ENCODE results near the gene ACSM3. TPM values are rescaled to one million over a fixed set of nuclear protein-coding genes. Genes with fewer than 3 reads are reported as not detected.

The ACSM3 gene
- total and polyA plus RNA-seq, 7 donors, result 0.13 to 6.5 (median 0.56) TPM

DNA sequence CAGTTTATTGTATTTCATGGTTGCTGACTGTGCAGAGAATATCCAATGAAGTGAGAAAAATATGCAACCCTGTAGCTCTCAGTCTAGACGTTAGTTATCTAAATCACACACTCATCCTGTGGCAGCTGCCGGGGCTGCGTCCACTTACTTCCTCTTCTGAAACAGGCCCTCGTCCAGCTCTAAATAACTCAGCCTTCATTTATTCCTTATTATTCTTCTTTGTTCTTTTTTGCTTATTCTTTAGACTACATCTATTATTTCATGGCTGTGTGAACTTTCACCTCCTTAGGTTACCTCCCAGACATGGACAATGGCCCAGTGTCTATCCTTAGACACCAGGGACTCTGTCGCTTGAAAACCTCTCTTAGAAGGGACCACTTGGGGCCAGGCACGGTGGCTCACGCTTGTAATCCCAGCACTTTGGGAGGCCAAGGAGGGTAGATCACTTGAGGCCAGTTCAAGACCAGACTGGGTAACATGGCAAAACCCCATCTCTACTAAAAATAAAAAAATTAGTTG is 18.8 kb upstream of the ACSM3 start:
- TF ChIP-seq, protein P1, sequence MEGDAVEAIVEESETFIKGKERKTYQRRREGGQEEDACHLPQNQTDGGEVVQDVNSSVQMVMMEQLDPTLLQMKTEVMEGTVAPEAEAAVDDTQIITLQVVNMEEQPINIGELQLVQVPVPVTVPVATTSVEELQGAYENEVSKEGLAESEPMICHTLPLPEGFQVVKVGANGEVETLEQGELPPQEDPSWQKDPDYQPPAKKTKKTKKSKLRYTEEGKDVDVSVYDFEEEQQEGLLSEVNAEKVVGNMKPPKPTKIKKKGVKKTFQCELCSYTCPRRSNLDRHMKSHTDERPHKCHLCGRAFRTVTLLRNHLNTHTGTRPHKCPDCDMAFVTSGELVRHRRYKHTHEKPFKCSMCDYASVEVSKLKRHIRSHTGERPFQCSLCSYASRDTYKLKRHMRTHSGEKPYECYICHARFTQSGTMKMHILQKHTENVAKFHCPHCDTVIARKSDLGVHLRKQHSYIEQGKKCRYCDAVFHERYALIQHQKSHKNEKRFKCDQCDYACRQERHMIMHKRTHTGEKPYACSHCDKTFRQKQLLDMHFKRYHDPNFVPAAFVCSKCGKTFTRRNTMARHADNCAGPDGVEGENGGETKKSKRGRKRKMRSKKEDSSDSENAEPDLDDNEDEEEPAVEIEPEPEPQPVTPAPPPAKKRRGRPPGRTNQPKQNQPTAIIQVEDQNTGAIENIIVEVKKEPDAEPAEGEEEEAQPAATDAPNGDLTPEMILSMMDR (IDR thresholded peaks at IDR 0.05), result no peak
- H3K4me3 ChIP-seq, result no peak overlapping the region
- 58 to 67% (median 62%) methylated on average over 7 of the region's 7 CpGs for WGBS, 3 donors
- peaks cover 7% of the 10 kb centered on the region for H3K4me1 ChIP-seq
- H3K9me3 ChIP-seq, result no peaks in the 10 kb centered on the region
- H3K27me3 ChIP-seq (ENCODE audit: insufficient read depth in 3 of 3, low read length in 2 of 3), result no peaks in the 10 kb centered on the region
- intact Hi-C loops (cut with DNase I), result loop anchor here in 1 of 2 donors (5.0 kb wide), 1 partner anchor 62 kb away; the partner anchor contains the start of genes ERI2 and REXO5
- DNase-seq (no peak), ATAC-seq (no peak)
- H3K36me3 ChIP-seq (ENCODE audit: insufficient read depth in 1 of 2, low read depth in 1 of 2), result no peaks in the 10 kb centered on the region
- no peak overlapping the region for H3K27ac ChIP-seq

GRCh38 chr16:20746461-20746860 is 17.4 kb upstream of the ACSM3 start:
- ATAC-seq (no peak), DNase-seq (no peak)
- no peaks in the 10 kb centered on the region for H3K36me3 ChIP-seq (ENCODE audit: insufficient read depth in 1 of 2, low read depth in 1 of 2)
- no peaks in the 10 kb centered on the region for H3K4me1 ChIP-seq
- no peaks in the 10 kb centered on the region for H3K27me3 ChIP-seq (ENCODE audit: insufficient read depth in 3 of 3, low read length in 2 of 3)
- H3K9me3 ChIP-seq, result no peaks in the 10 kb centered on the region
- 95% methylated on average over 3 of the region's 3 CpGs for WGBS, 3 donors
- H3K4me3 ChIP-seq, result no peak overlapping the region
- no peak overlapping the region for H3K27ac ChIP-seq
- intact Hi-C loops (cut with DNase I), result no loop called here
- TF ChIP-seq, protein P1 (IDR thresholded peaks at IDR 0.05), result no peak

GRCh38 chr16:20747030-20747816 is 16.6 kb upstream of the ACSM3 start:
- H3K27ac ChIP-seq, result no peak overlapping the region
- DNase-seq (no peak), ATAC-seq (no peak)
- intact Hi-C loops (cut with DNase I), result no loop called here
- no peak overlapping the region for H3K4me3 ChIP-seq
- TF ChIP-seq, protein P1 (IDR thresholded peaks at IDR 0.05), result no peak
- H3K36me3 ChIP-seq (ENCODE audit: insufficient read depth in 1 of 2, low read depth in 1 of 2), result no peaks in the 10 kb centered on the region
- H3K27me3 ChIP-seq (ENCODE audit: insufficient read depth in 3 of 3, low read length in 2 of 3), result no peaks in the 10 kb centered on the region
- no peaks in the 10 kb centered on the region for H3K4me1 ChIP-seq
- 85 to 94% (median 91%) methylated on average over 4 of the region's 4 CpGs for WGBS, 3 donors
- no peaks in the 10 kb centered on the region for H3K9me3 ChIP-seq

GRCh38 chr16:20749474-20749873 is 14.3 kb upstream of the ACSM3 start:
- H3K4me1 ChIP-seq, result no peaks in the 10 kb centered on the region
- ATAC-seq (no peak), DNase-seq (no peak)
- H3K27me3 ChIP-seq (ENCODE audit: insufficient read depth in 3 of 3, low read length in 2 of 3), result no peaks in the 10 kb centered on the region
- H3K27ac ChIP-seq, result no peak overlapping the region
- TF ChIP-seq, protein P1 (IDR thresholded peaks at IDR 0.05), result no peak
- H3K36me3 ChIP-seq (ENCODE audit: insufficient read depth in 1 of 2, low read depth in 1 of 2), result no peaks in the 10 kb centered on the region
- 89 to 100% (median 94%) methylated on average over 1 of the region's 1 CpG for WGBS, 3 donors
- H3K4me3 ChIP-seq, result no peak overlapping the region
- intact Hi-C loops (cut with DNase I), result no loop called here
- H3K9me3 ChIP-seq, result no peaks in the 10 kb centered on the region
